HG02840 (cell line): ENCODE measurements around the gene FOXJ3.

ENCODE experiments used
- ATAC-seq: cut with Tn5 transposase; IDR thresholded peaks from one replicate; pipeline ENCODE4 v1.9.1; 2021; ENCODE audit warnings: mild to moderate bottlenecking, moderate library complexity, moderate number of reproducible peaks; ENCODE audit not compliant: unreplicated experiment, low FRiP score

FOXJ3 gene

GRCh38 chr1:42206164-42206563 lies 128.9 kb downstream of the FOXJ3 start:
- no peak for ATAC-seq

DNA sequence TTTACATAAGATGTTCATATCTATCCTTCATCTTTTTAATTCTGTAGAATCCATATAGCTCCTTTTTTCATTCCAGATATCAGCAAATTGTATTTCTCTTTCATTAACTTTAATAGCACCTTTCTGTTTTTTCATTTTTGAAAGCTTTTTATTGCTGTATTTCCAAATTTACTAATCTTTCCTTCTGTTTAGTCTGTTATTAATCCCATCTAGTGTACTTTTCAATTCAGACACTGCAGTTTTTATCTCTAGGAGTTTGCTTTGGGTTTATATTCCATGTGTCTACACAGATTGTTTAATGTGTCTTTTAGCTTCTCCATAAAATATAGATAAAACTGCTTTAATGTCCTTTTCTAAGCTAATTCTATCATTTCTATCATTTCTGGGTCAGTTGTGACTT lies 133.0 kb downstream of the FOXJ3 start:
- ATAC-seq = no peak

DNA sequence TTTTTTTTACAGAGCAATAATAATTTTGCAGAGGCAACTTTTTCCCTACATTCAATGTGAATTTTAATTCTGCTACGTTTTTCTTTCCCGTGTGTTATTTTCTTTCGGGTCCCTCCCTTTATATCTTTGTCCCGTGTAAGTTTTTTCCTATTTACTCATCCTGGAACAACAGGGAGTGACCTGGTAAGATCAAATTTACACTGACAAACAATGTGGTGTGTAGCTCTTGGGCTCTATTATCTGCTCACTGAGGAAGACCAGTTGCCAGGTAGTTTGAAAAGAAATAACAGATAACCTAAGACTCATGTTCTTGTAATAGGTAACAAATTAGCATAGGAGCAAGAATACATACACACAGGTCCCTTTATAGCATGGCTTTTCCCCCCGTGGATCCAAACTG lies 136.8 kb downstream of the FOXJ3 start:
- no peak for ATAC-seq

DNA sequence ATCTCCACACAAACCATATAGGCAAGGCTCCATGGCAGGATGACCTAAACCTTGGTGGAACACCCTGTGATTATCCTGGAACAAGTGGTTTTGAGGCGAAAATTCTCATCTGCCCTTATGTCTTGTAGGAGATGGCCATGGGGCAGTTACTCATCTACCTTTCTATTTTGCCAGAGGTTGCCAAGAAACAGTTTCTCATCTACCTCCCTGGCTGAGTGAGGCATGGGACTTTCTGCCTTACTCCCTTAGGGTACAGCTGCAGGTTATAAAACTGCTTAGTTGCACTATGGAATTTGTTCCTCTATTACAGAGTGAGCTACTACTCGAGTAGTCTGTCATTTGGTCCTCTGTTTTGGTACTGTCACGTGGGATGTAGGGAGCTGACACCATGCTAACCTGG lies 139.2 kb downstream of the FOXJ3 start:
- no peak for ATAC-seq

GRCh38 chr1:42192106-42192505 lies 142.9 kb downstream of the FOXJ3 start:
- ATAC-seq = no peak

DNA sequence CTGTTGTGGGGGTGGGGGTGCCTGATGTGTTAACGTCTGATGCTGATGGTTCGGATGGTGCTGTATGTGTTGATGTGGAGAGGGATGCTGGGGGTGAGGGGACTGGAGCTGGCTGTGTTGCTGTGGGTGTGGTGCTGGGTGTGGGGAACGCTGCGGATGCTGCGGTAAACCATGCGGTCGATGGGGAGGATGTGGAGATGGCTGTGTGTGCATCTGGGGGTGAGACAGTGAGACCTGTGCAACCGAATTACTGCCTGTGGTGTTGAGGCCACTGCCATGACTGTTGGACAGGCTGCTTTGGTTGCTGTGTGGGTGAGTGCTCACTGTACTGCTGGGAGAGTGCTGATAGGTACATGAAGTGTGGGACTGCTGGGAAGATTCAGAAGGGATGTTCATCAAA lies 143.7 kb downstream of the FOXJ3 start:
- ATAC-seq = no peak

- ATAC-seq = no peak
These were observed 144.8 kb downstream of the FOXJ3 start for GRCh38 chr1:42189931-42190853.

GRCh38 chr1:42186152-42186551 lies 148.9 kb downstream of the FOXJ3 start:
- no peak for ATAC-seq

- no peak for ATAC-seq
These were observed 150.4 kb downstream of the FOXJ3 start for GRCh38 chr1:42184616-42185015.

DNA sequence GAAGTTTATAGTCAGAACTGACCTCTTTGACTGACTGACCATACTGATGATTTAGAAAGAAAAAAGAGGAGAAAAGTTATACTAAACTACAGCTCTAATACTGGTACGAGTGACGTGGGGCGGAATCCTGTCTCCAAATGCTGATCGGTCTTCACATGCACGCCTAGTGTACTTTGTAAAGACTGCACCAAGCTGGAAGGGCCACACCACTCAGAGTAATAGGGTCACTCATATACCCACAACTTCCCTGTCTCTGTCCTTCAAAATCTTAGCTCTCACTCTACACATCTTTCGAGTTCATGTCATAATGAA lies 151.1 kb downstream of the FOXJ3 start:
- ATAC-seq = no peak

GRCh38 chr1:42183210-42183956 lies 151.7 kb downstream of the FOXJ3 start:
- no peak for ATAC-seq

DNA sequence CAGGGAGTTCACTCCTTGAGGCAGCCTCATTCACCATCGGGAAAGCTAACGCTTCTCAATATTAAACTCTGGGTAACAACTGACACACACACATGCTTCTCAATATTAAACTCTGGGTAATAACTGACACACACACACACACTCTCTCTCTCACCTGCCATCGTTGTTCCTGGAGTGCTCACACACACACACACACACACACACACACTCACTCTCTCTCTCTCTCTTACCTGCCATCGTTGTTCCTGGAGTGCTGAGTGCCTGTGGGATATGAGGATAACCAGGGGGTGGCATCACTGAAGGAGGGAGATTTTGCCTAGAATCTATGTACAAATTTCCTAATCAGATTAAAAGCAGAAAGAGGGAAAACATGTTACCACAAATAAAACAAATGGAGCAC lies 153.3 kb downstream of the FOXJ3 start:
- no peak for ATAC-seq

DNA sequence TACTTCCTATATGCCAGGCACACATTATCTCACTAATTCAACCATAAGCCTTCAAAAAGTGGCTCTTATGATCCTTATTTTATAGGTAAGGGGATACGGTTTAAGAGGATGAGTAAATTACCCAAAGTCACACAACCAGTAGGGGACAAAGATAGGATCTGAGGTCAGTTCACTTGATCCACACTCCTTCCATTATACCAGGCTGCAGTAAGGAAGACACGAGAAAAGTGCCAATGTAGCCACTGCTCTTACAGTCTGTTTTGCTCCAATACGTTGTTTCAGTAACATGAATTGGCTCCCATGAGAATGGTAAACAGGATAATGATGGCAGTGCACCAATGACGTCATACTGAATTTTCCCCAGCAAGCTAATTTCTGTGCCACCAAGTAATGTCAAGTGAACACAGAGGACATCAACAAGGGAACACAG lies 155.1 kb downstream of the FOXJ3 start:
- ATAC-seq = no peak

DNA sequence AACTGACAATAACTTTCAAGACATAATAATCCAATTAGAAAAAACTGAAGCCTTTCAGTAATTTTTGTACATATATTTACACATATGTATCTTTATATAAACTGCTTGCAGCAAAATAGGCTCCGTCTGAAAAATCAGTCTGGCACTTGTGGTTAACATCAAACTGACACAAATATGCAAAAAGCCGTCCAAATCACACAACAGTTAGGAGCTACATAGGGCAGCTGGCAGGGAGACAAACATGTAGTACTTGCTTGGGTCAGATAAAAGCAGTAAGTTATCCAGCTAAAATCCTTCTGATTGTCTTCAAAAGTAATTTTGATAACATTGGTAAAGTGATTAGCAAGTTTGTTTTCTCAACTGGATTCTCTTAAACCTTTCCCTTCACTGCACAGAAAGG lies 155.8 kb downstream of the FOXJ3 start:
- ATAC-seq = no peak

GRCh38 chr1:42178249-42178648 lies 156.8 kb downstream of the FOXJ3 start:
- no peak for ATAC-seq

- no peak for ATAC-seq
These were observed 157.5 kb downstream of the FOXJ3 start for GRCh38 chr1:42177541-42177981.

GRCh38 chr1:42176902-42177519 lies 158.0 kb downstream of the FOXJ3 start:
- no peak for ATAC-seq

- no peak for ATAC-seq
These were observed 159.6 kb downstream of the FOXJ3 start for GRCh38 chr1:42175314-42176054.

DNA sequence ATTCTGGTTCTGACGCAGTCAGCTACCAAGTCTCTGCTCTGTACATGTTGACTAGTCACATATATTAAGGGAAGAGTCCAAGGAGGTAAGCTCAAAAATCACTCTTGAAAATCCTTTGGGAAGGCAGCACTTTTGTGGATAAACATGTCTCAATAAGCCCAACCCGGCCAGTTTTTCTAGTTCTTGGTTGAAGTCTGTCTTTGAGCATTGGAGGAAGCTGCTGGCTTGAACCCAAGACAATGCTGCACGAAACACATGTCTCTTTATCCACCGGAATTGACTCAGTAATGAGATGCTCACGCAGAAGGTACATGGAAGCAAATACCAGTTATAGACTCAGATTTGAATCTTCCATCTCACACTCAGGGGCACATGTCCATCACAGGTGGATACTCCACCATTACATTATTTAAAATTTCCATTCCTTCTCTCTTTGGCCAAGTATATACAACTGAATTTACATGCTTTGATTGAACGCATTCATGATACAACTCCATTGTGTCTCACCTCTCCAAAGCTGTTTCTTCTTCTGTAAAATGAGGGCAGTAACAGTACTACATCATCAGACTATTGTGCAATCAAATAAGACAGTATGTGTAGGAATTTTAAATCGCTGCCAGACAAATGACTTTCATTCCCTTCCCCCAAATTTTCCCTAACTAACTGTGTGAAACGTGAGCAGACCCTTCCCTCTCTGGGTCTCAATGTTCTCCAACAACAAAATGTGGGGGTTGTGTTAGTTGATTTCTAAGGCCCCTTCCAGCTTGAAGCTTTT lies 160.9 kb downstream of the FOXJ3 start:
- ATAC-seq = no peak
